SK-N-SH (cell line): Measurements from ENCODE around the gene CAST. TPM values are rescaled to one million over a fixed set of nuclear protein-coding genes. Genes with fewer than 3 reads are reported as not detected.

Experiments used
- CTCF ChIA-PET: fragments of 300-600, 350-600 bp; formaldehyde crosslinking; extraction: SDS; loops from one replicate; lab custom pipeline; 2021; lab: Yijun Ruan, JAX
- POLR2A ChIA-PET: fragments of 350-600 bp; sonication (Branson Sonifier 250); formaldehyde crosslinking; extraction: SDS; loops from one replicate; lab custom pipeline; 2020; ENCODE audit warnings: antibody characterized with exemption, inconsistent platforms; lab: Yijun Ruan, JAX
- DNase-seq: peaks from one replicate; pipeline ENCODE4 v3.0.0; 2012
- H2AFZ ChIP-seq: fragments of 200-600 bp; sonication (generic); 2 replicates; pipeline ENCODE4 v1.8.1; 2016; ENCODE audit warnings: antibody characterized with exemption, mild to moderate bottlenecking, low read depth
- H3F3A ChIP-seq: fragments of 200-600 bp; sonication (generic); replicated peaks from 2 replicates; pipeline ENCODE3; 2016; ENCODE audit warnings: antibody characterized with exemption, mild to moderate bottlenecking; ENCODE audit not compliant: insufficient read depth
- H3K27ac ChIP-seq, 2 experiments: fragments of 200-500 bp in 1 of 2; fragments of 200-600 bp in 1 of 2; sonication (Bioruptor generic) in 1 of 2; sonication (generic), shearing (Covaris generic) in 1 of 2; 2 replicates each; pipeline versions ENCODE4 v1.5.1 to v1.6.1; 2014 to 2016; ENCODE audit warnings: low read depth in 2 of 2, inconsistent platforms in 1 of 2, low read length in 1 of 2, mild to moderate bottlenecking in 1 of 2, mixed read lengths in 1 of 2
- H3K27me3 ChIP-seq: fragments of 200-600 bp; sonication (generic), shearing (Covaris generic); 2 replicates; pipeline ENCODE4 v1.6.1; 2016; ENCODE audit warnings: mixed run types; ENCODE audit not compliant: insufficient read depth
- H3K36me3 ChIP-seq, 2 experiments: fragments of 200-500 bp in 1 of 2; fragments of 200-600 bp in 1 of 2; sonication (Bioruptor generic) in 1 of 2; sonication (generic) in 1 of 2; replicated peaks in 1 of 2; 2 replicates each; pipeline versions ENCODE3 to v1.5.1; 2014 to 2016; ENCODE audit warnings: low read length in 1 of 2, mild to moderate bottlenecking in 1 of 2; ENCODE audit not compliant: insufficient read depth in 2 of 2, control insufficient read depth in 1 of 2
- H3K4me1 ChIP-seq, 2 experiments: fragments of 200-500 bp in 1 of 2; fragments of 200-600 bp in 1 of 2; sonication (Bioruptor generic) in 1 of 2; sonication (generic), shearing (Covaris generic) in 1 of 2; 2 replicates each; pipeline versions ENCODE4 v1.5.1 to v1.6.1; 2014 to 2016; ENCODE audit warnings: low read depth in 1 of 2, low read length in 1 of 2, mixed run types in 1 of 2; ENCODE audit not compliant: insufficient read depth in 2 of 2, control insufficient read depth in 1 of 2
- H3K4me2 ChIP-seq: fragments of 200-600 bp; sonication (generic), shearing (Covaris generic); 2 replicates; pipeline ENCODE4 v1.6.1; 2017; ENCODE audit warnings: mixed run types
- H3K4me3 ChIP-seq, 2 experiments: fragments of 200-500 bp in 1 of 2; fragments of 200-600 bp in 1 of 2; sonication (Bioruptor generic) in 1 of 2; sonication (generic), shearing (Covaris generic) in 1 of 2; 2 replicates each; pipeline versions ENCODE4 v1.5.1 to v1.8.1; 2014 to 2016; ENCODE audit warnings: low read depth in 2 of 2, inconsistent platforms in 1 of 2, low read length in 1 of 2, mild to moderate bottlenecking in 1 of 2, mixed read lengths in 1 of 2, moderate library complexity in 1 of 2
- H3K79me2 ChIP-seq: fragments of 200-600 bp; sonication (generic); 2 replicates; pipeline ENCODE4 v1.8.1; 2017; ENCODE audit warnings: mild to moderate bottlenecking; ENCODE audit not compliant: insufficient read depth
- H3K9ac ChIP-seq: fragments of 200-600 bp; sonication (generic); 2 replicates; pipeline ENCODE4 v1.6.1; 2017; ENCODE audit warnings: mixed run types
- H3K9me2 ChIP-seq: fragments of 200-600 bp; sonication (generic); 2 replicates; pipeline ENCODE4 v1.6.1; 2017; ENCODE audit warnings: mixed run types
- H3K9me3 ChIP-seq: fragments of 200-600 bp; sonication (generic); 2 replicates; pipeline ENCODE4 v1.6.1; 2017; ENCODE audit warnings: mixed run types, mild to moderate bottlenecking, moderate library complexity
- H4K20me1 ChIP-seq: fragments of 200-600 bp; sonication (generic); 2 replicates; pipeline ENCODE4 v1.6.1; 2017; ENCODE audit warnings: mild to moderate bottlenecking, mixed run types; ENCODE audit not compliant: insufficient read depth
- EP300 ChIP-seq, 2 experiments: IDR thresholded peaks; 2 replicates each; pipeline versions ENCODE4 v1.4.0 to v1.6.1; 2012; ENCODE audit warnings: borderline replicate concordance in 1 of 2, low read depth in 1 of 2, low read length in 1 of 2
- FOSL2 ChIP-seq: IDR thresholded peaks from 2 replicates; pipeline ENCODE4 v1.4.0; 2012; ENCODE audit warnings: low read depth, mild to moderate bottlenecking, moderate library complexity, borderline replicate concordance
- FOXM1 ChIP-seq: IDR thresholded peaks from 2 replicates; pipeline ENCODE4 v1.4.0; 2012; ENCODE audit warnings: low read depth, mild to moderate bottlenecking
- IRF3 ChIP-seq: fragments of 150-350 bp; IDR thresholded peaks from 2 replicates; pipeline ENCODE4 v1.6.1; 2016; ENCODE audit warnings: mild to moderate bottlenecking, low read depth, low read length
- JUND ChIP-seq: IDR thresholded peaks from 2 replicates; pipeline ENCODE4 v1.4.0; 2012
- MAX ChIP-seq: IDR thresholded peaks from 2 replicates; pipeline ENCODE4 v1.4.0; 2012; ENCODE audit warnings: low read depth
- NRF1 ChIP-seq: IDR thresholded peaks from 2 replicates; pipeline ENCODE4 v1.6.1; 2012; ENCODE audit warnings: low read depth, mild to moderate bottlenecking, low read length
- RAD21 ChIP-seq: IDR thresholded peaks from 2 replicates; pipeline ENCODE4 v1.6.1; 2012; ENCODE audit warnings: mild to moderate bottlenecking, low read length
- REST ChIP-seq: IDR thresholded peaks from 2 replicates; pipeline ENCODE4 v1.6.1; 2012; ENCODE audit warnings: mild to moderate bottlenecking, low read depth, low read length, moderate library complexity
- RFX5 ChIP-seq: IDR thresholded peaks from 2 replicates; pipeline ENCODE4 v1.6.1; 2012; ENCODE audit warnings: mild to moderate bottlenecking, improper control_type of control experiment, low read length
- RXRA ChIP-seq: IDR thresholded peaks from 2 replicates; pipeline ENCODE4 v1.4.0; 2012; ENCODE audit warnings: low read depth, mild to moderate bottlenecking, borderline replicate concordance
- USF1 ChIP-seq: IDR thresholded peaks from 2 replicates; pipeline ENCODE4 v1.4.0; 2012; ENCODE audit warnings: low read depth, borderline replicate concordance
- YY1 ChIP-seq: IDR thresholded peaks from 2 replicates; pipeline ENCODE4 v1.4.0; 2012; ENCODE audit warnings: low read depth, mild to moderate bottlenecking
- ZBTB33 ChIP-seq: IDR thresholded peaks from 2 replicates; pipeline ENCODE4 v1.4.0; 2012; ENCODE audit warnings: low read depth, borderline replicate concordance
- WGBS: methylation state at CpG from one replicate; pipeline ENCODE4 v1.1.6; 2017; ENCODE audit warnings: low lambda C conversion rate; 5-methylcytosine and 5-hydroxymethylcytosine counted together
- polyA plus RNA-seq, 3 experiments: library from polyadenylated mRNA; depleted of rRNA; stranded (reverse); fragments of >200 nt; gene quantifications; 2 replicates each; pipeline ENCODE4 v1.2.3, GENCODE V29; 2012

CAST gene
- polyA plus RNA-seq, 1 of the 3 experiments (the other 2 are of a cell fraction): 82.9 TPM

- DNase-seq: no peak
- Histone ChIP-seq H3K4me3 (no peak overlapping the region), H3K9ac (no peak overlapping the region), H3K79me2 (no peaks in the 10 kb centered on the region), H3K27ac (no peak overlapping the region), H3K4me2 (no peak overlapping the region), H3K36me3 (peaks cover 90 to 91% of the 10 kb centered on the region in 2 experiments), H2AFZ (no peak overlapping the region), H3K27me3 (no peaks in the 10 kb centered on the region), H3K9me2 (no peaks in the 10 kb centered on the region), H3K9me3 (no peaks in the 10 kb centered on the region), H4K20me1 (no peaks in the 10 kb centered on the region), H3K4me1 (peaks cover 3 to 11% of the 10 kb centered on the region in 2 experiments; a peak in 3 of 4 replicates), H3F3A (peaks cover 6% of the 10 kb centered on the region)
- 65% methylated on average over 1 of the region's 1 CpG for WGBS
- ChIA-PET POLR2A (no interaction called here), CTCF (interaction anchor here (1.8 kb wide), 1 partner anchor 12 kb away, joined by 8 read pairs; no protein-coding TSS in a partner anchor)
- TF ChIP-seq JUND: no peak
- TF ChIP-seq FOXM1: no peak
- no peak for TF ChIP-seq IRF3
- TF ChIP-seq USF1: no peak
- no peak for TF ChIP-seq FOSL2
- no peak for TF ChIP-seq RFX5
- no peak for TF ChIP-seq NRF1
- no peak for TF ChIP-seq ZBTB33
- TF ChIP-seq MAX: no peak
- TF ChIP-seq RXRA: no peak
Observed at GRCh38 chr5:96765043-96765442, 102.9 kb downstream of the CAST start.

- Histone ChIP-seq H3K9ac (no peak overlapping the region), H3K9me3 (no peaks in the 10 kb centered on the region), H3F3A (peaks cover 4% of the 10 kb centered on the region), H2AFZ (no peak overlapping the region), H3K9me2 (no peaks in the 10 kb centered on the region), H3K79me2 (no peaks in the 10 kb centered on the region), H3K4me3 (no peak overlapping the region), H3K4me2 (no peak overlapping the region), H3K27ac (no peak overlapping the region), H4K20me1 (no peaks in the 10 kb centered on the region), H3K36me3 (peaks cover 94 to 100% of the 10 kb centered on the region in 2 experiments), H3K27me3 (no peaks in the 10 kb centered on the region), H3K4me1 (no peaks in the 10 kb centered on the region)
- TF ChIP-seq USF1: no peak
- no peak for TF ChIP-seq REST
- TF ChIP-seq YY1: no peak
- TF ChIP-seq MAX: no peak
- no peak for TF ChIP-seq RAD21
- no peak for TF ChIP-seq EP300 (IDR thresholded peaks at IDR 0.05; ENCODE audit: borderline replicate concordance in 1 of 2, low read depth in 1 of 2, low read length in 1 of 2)
- TF ChIP-seq FOSL2: no peak
- TF ChIP-seq FOXM1: no peak
- POLR2A ChIA-PET: no interaction called here
- 95% methylated on average over 4 of the region's 4 CpGs for WGBS
- CTCF ChIA-PET: interaction anchor here (0.6 to 2.9 kb wide), 4 partner anchors 16 to 395 kb away, joined by 3 to 13 read pairs (median 4); no protein-coding TSS in a partner anchor
- DNase-seq: no peak
Observed at GRCh38 chr5:96768708-96769251, 106.6 kb downstream of the CAST start.
